GM19438 (cell line): ENCODE measurements around the gene WIPI1.
"Not testable (repeated sequence)": the region's sequence is repeated elsewhere in the genome, so short reads cannot be mapped to it uniquely, and the experiment has no call there.

Experiments
- ATAC-seq: cut with Tn5 transposase; IDR thresholded peaks from one replicate; pipeline ENCODE4 v1.9.1; 2021; ENCODE audit warnings: low read depth; ENCODE audit not compliant: unreplicated experiment

The WIPI1 gene, protein sequence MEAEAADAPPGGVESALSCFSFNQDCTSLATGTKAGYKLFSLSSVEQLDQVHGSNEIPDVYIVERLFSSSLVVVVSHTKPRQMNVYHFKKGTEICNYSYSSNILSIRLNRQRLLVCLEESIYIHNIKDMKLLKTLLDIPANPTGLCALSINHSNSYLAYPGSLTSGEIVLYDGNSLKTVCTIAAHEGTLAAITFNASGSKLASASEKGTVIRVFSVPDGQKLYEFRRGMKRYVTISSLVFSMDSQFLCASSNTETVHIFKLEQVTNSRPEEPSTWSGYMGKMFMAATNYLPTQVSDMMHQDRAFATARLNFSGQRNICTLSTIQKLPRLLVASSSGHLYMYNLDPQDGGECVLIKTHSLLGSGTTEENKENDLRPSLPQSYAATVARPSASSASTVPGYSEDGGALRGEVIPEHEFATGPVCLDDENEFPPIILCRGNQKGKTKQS

DNA sequence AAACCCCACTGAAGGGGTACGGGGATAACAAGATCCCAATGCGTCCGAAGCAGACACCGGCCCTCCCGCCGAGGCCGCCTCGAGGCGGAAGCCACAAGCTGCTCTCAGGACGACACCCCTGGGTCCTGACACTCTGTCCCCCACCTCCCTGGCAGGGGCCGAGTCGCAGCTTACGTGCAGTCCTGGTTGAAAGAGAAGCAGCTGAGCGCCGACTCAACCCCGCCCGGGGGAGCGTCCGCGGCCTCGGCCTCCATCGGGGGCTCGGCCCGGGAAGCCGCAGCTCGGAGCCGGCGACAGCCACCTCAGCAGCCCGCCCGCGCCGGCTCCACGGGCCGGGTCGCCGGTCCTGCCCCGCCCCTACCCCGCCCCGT, at the start of gene WIPI1:
Gene WIPI1, minus strand, starts transcription at position 329 of the 371 bp plus-strand sequence. Its CDS starts 75 bp downstream, at position 254.
- peak; percentile 28 for ATAC-seq

DNA sequence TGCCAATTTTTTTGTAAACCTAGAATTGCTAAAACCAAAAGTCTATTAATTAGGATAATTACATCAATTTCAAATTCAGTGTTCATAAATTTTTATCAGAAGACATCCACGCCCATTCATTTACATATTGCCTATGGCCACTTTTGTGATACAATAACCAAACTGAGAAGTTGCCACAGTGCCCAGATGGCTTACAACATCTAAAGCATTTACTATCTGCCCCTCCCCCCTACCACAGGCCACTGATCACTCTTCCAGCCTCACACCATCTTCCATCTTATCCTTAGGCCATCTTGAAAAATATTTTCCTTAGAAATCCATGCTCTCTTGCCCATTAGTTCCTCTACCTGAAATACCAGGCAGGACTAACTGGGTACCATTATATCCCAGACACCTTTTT, 48.7 kb upstream of the WIPI1 start:
- ATAC-seq, result no peak

DNA sequence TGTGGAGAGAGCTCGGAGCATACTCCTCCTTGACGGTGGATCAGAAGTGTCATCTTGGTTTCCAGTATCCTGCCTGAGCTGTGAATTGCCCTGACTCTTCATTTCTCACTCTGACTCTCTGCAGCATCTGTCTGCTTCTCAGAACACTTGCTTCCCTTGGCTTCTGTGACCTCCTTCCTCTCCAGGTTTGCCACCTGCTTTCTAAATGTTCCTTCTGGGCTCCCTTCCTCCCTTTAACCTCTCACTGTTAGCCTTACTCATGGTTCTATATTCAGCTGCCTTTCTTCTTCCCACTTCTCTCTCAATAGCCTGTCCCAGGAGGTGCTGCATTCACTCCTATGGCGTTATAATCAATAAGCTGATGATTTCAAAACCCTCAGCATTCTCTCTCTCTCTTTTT, 43.8 kb upstream of the WIPI1 start:
- ATAC-seq, result no peak

DNA sequence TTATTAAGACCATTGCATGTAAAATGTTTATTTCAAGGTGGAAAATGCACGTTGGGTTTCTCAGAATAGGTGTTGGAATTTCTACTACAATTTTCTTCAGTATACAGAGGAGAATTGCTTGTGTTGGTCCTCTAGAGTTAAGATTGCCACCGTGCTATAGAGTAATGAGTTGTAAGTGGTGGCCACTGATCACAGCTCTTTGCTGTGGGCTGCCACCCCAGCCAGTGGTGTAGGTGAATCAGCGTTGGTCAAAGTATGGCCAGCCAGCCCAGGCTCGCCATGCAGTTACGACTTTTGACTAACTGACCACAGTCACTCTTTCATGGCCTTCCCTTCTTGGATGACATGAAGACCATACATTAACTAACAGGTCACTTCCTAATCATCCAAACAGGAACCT, 42.3 kb upstream of the WIPI1 start:
- ATAC-seq, result no peak

DNA sequence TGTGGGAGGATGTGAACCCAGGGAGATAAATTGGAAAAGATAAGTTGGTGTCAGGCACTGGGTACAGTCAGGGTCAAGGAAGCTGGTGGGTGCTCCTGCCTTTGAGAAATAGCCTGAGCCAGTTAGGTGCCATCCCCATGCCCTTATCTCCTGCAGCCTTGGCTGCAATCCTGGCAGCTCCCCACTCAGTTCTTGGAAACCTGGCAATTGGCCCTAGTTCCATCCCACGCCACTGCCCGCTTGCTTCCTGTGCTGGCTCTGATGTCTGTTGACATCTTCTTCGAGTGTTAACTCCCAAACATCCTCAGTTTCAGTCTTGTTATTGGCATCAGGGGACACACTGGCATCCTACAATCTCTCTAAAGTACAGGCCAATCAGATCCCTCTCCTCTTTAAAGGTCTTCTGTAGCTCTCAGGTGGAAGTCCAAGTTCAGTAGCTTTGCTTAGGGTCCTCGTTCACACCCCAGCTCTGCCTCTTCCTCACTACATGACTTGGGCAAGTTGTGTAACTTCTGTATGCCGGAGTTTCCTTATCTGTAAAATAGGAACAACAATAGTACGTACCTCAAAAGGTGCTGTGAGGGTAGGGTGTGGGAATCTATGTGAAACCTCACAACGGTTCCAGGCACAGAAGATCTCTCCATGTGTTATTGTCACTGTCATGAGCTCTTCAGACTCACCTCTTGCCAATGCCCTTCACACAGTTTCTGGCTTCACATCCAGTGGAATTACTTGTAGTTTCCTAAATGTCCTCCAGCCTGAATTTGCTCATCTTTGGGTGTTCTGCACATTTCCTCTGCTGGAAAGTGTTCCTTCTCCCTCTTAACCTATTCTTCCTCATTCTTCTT, 41.4 kb upstream of the WIPI1 start:
- ATAC-seq, result peak; percentile 33

DNA sequence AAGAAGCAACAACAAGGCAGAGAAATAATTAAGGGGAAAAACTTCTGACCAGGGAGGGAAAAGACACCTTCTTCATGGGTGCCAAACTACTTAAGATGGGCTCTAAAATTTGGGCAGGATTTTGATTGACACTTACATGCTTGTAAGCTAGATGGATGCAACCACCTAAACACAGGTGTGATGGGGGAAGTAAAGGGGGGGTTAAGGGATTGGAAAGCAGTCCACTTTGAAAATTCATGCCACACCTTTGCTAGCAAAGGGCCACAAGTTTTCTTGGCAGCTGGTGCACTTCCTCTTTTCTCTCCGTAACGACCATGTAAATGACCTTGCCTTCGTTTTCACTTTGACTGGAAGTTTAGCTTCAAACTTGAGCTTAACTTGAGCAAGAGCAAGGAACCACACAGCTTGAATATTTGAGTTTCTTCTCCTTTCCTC, 40.6 kb upstream of the WIPI1 start:
- peak; percentile 90 for ATAC-seq

DNA sequence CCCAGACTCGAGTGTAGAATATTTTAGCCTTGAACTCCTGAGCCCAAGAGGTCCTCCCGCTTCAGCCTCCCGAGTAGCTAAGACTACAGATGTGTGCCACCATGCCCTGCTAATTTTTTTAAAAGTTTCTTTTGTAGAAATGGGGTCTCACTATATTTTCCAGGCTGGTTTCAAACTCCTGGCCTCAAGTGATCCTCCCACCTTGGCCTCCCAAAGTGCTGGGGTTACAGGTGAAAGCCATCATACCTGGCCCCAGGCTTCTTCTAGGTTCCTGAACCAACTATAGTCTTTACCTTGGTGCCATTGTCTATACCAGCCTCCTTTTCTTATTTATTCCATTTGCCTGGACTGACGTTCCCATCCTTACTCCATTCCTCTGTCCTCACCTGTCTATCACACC, 37.8 kb upstream of the WIPI1 start:
- no peak for ATAC-seq

DNA sequence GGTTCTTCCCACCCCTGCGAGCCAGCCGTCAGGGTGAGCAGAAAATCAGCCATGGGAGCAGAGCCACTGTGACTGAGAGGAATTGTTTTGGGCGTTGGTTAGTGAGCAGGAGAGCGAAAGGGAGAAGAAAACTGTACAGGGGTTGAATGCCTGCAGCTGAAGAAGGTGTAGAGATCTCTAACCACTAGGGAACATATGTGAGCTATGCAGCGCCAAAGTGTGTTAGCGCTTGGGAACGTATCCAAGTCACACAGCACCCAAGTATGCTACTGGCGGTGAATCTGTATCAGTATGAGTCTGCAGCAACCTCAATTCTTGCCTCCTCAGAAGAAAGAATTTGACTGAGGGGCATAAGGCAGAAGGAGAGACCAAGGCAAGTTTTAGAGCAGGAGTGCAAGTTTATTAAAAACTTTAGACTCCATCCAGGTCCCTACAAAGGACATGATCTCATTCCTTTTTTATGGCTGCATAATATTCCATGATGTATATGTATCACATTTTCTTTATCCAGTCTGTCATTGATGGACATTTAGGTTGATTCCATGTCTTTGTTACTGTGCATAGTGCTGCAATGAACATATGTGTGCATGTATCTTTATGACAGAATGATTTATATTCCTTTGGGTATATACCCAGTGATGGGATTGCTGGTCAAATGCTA, 35.2 kb upstream of the WIPI1 start:
- not testable (repeated sequence) for ATAC-seq

DNA sequence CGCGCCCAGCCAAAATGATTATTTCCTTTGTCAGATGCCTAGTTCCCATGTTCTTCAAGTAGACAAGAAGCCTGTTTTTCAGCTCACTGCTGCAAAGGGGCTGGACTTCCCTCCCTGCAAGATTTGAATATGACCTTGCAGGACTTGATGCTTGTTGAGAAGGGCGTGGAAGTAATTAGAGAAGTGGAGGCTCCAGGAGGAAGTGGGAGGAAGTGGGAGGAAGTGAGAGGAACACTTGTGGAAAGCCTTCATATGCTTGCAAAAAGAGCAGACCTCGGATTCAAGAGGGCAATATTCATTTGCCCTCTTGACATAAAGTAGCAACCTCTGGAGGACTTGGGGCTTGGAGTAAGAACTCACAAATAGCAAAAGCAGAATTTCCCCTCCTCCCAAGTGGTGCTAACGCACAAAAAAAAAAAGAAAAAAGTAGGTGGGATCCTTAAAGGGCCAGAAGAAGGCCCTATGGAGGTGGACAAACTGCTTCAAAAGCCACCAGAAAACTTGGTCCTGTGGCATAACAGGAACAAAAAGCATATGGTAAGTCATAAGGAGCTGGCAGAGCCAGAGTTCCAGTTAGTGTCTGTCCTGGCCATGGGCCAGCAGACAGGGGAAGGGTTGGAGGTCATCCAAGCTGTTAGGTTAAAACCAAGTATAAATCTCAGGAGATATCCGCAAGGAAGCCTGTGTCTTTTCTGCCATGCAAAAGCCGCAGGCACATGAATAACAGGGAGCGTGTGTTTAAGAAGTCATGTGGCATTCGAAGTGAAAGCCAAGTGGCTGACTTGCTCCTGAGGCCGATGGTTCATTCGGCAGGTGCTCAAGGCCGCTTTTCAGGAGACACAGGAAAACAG, 34.3 kb upstream of the WIPI1 start:
- peak; percentile 54 for ATAC-seq

DNA sequence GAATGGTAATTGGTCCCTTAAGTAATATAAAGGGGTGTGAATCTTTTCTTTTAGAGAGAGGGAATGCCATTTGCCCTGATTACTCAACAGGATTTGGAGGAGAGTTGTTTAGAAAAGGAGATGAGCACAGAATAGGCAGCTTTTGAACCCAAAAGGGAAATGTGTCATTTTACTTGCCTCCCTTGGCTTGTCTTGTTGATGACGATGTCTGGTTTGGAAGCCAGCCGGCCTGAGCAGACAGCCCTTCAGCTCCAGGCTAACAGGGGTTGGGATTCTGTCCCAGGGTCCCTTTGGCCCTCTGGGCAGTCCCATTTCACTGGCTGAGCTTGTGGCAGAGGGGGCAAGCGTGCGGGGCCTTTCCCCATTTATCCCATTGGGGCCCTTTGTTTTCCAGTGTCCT, 32.6 kb upstream of the WIPI1 start:
- no peak for ATAC-seq

DNA sequence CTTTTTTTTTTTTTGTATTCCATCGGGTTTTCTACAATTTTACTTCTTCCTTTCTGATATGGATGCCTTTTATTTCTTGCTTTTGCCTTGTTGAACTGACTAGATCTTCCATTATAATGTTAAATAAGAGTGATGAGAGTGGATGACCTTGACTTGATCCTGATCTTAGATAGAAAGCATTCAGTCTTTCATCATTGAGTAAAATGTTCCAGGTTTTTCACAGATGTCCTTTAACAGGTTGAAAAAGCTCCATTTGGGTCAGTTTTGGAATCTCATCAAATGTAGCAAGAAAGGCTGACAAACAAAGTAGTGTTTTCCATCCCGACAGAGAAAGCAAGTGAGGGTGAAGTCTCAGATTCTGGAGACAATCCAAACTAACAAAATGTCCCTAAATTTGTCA, 27.2 kb upstream of the WIPI1 start:
- ATAC-seq, result no peak

DNA sequence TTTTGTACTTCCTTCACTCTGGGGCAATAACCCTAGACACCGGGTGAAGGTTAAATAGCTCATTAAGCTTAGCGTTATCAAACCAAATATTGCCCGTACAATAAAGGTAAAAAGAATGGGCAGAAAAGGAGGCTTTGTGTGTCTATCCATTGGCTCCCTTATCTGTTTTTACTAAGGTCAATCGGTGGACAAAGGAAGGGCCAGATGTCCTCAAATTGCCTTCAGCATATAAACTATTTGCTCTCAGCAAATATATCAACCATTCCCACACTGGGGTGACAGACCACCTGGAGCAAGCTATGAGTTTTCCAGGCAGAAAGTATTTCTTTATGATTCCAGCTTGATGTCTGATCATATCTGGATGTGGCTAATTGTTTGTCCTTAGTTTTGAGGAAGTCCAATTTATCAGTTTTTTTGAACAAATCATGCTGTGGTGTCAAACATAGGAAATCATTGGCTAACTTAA, 25.3 kb upstream of the WIPI1 start:
- ATAC-seq, result no peak

DNA sequence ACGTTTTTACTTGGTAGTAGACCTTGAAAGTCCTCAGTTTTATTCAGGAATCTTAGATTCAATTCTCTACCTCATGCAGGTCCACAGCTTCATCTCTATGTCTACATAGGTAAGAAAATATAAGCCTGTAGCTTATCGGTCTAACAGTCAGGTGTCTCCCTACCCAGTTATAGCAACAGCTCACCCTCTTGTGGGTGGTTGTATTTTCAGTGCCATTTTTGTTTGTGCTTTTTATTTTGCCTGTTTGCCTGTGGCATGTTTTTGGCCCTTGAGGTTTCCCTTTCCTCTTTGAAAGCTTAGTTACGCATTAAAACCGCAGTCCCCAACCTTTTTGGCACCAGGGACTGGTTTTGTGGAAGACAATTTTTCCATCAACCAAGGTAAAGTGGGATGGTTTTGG, 23.6 kb upstream of the WIPI1 start:
- no peak for ATAC-seq

DNA sequence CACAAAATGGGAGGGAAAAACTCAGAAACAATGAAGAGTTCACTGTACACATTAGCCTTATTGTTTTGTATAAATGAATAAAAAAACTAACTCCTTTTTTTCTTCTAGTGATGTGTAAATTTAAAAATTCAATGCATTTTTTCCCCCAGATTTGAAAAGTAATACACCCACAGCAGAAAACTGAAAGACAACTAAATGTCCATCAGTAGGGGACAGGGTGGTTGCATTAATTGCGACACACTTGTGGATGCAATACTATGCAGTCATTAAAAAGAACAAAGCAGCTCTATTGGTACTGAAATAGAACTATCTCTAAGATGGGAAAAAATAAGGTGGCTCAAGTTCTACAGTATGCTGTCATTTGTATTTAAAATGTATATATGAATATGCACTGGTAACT, 13.7 kb upstream of the WIPI1 start:
- no peak for ATAC-seq

DNA sequence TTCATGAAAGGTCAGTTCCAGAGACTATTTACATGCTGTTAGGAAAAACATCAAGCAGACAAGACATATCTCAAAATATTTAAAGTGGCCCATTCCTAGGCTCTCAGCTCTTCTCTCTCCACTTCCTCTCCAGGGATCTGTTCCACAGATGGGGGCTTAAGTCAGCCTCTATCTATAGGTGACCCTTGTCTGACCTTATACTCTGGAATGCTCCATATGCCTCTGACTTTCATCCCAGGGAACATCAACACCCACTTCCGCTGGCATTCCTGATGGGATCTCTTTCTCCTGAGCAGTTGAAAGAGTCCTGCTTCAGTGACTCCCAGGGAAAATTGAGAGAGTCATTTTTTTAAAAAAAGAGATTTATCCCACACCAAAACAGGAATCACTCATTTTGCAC, 11.5 kb upstream of the WIPI1 start:
- ATAC-seq, result no peak

DNA sequence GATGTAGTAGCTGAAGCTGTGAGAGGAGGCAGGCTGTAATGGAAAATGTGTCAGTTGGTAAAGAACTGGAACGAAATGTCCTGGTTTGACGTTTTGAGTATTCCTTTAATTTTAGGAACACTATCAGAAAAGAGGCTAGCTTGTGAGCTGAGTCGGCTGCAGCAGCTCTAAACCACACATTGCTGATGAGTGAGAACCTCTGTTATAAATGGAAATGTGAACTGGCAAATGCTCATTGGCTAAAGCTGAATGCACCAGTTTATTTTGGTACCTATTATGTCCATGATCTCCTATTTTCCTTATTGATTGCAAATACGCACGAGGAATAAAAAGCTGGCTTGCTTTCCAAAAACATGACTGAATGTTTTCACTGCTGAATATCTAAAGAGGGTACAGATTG, 11.0 kb upstream of the WIPI1 start:
- ATAC-seq, result no peak

DNA sequence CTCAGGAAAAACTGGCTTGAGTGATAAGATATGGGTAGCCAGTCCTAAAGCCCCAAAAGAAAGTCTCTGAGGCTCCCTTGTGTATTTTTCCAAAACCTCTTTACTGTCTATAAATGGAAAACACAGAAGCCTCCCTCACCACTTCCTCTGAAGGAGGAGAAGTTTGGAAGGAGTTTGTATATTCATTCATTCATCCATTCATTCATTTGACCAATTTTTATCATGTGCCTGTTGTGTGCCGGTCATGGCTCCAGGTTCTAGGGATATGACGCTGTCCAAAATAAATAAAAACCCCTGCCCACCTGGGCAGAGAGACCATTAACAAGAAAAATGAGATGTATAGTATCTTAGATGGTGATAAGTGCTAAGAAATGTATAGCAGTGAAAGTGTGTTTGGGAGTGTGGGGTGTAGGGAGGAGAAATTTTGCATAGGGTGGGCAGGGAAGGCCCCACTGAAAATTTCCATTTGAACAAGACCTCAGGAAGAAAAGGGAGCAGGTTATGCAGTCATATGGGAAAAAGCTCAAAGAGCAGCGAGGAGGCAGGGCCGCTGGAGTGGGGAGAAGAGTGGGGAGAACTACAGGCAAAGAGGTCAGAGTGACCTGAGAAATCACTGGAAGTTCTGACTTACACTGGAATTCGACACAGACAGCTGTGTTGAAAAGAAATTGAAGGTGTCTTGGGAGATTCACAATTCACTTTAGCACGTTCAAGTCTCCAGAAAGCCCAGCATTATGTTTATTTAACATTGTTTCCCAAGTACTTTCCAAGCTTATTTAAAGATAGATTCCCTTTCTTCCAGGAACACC, 6.1 kb upstream of the WIPI1 start:
- no peak for ATAC-seq

DNA sequence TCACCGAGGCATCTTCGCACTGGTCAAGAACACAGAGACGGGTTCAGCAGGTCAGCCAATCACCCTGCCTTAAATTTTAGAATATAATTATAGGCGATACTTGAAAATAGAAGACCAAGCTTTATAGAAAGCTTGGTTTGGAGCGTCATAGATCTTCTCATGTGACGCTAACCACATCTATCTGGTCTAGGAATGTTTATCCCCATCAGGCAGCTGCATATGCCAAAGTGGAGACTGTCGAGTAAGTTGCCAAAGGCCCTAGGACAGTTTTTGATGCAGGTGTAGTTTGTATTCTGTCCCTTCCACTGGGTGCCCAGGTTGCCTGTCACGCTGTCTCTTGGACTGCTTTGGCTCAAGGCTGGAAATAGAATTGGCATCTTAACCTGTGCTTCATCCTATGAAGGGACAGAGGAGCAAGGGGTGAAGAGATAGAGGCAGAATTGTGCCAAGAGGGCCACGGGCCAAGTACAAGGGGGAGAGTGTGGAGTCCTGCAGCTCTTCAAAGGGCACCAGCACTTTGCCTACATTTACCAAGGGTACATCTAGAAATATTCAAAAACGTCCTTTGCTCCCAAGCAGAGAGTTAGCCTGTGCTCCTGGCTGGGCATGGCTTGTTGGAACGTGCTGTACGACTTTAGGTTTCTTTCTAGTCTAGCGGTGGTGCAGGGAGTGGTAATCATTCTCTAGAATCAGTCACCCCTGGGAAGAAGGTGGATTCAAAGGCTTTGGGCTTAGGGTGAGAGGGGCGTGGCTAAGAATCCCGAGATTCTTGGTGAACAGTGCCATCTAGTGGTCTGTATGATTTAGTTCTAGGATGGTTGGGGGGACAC, 5.3 kb upstream of the WIPI1 start:
- peak; percentile 42 for ATAC-seq

DNA sequence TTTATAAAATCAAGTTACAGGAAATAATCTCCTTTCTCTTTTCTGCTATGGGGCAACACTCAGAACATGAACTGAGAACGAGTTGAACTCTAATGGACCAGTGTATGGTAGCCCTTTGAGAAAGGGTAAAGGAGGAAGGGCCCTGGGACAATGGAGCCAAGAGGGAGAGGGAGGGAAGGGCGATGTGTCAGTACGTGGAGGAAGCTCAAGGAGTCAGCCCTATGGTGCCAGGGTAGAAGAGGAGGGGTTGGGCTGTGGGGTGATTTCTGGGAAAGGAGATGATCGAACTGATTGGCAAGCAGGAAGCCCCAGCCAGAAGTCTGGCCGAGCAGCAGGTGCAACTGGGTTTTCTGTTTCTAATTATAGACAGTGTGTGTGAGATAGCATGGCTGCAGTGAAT, 4.3 kb upstream of the WIPI1 start:
- no peak for ATAC-seq
